HCT116 (cell line): ENCODE results near the gene SPAG4. TPM values are rescaled to one million over a fixed set of nuclear protein-coding genes. Genes with fewer than 3 reads are reported as not detected.

Experiments
- ATAC-seq: fragments of 200-7000 bp; cut with Tn5 transposase; 2 replicates; pipeline ENCODE4 v1.9.1; 2020; ENCODE audit warnings: mild to moderate bottlenecking, moderate library complexity
- BruUV-seq: library from RNA; stranded (reverse); fragments of 400-500 nt; replicated peaks from 2 replicates; lab custom pipeline; 2021; lab: Mats Ljungman, UMichigan
- CTCF ChIA-PET: fragments of 300-600 bp; sonication (Branson Sonifier 250); formaldehyde crosslinking; loops from one replicate; lab custom pipeline; 2021; ENCODE audit warnings: antibody characterized with exemption; lab: Charles Lee
- POLR2A ChIA-PET: fragments of 300-600, 350-600 bp; sonication (Branson Sonifier 250); formaldehyde crosslinking; loops from one replicate; lab custom pipeline; 2021; ENCODE audit warnings: antibody characterized with exemption; lab: Charles Lee
- RAD21 ChIA-PET, 2 experiments: fragments of 300-600 bp; sonication (Branson Sonifier 250); formaldehyde crosslinking; loops; one replicate each; lab custom pipeline; 2023; ENCODE audit warnings: low total read pairs in 2 of 2; ENCODE audit not compliant: uncharacterized antibody in 2 of 2, unreplicated experiment in 2 of 2, low non-redundant PET in 1 of 2; lab: Charles Lee
- DNase-seq: peaks from one replicate; pipeline ENCODE4 v3.0.0-alpha.2; 2010; ENCODE audit warnings: low read depth, low spot score
- H2AFZ ChIP-seq: fragments of 200-600 bp; shearing (Covaris generic), sonication (generic); 2 replicates; pipeline ENCODE4 v1.6.1; 2017; ENCODE audit warnings: low read depth, mixed run types, mixed read lengths, antibody characterized with exemption, low read length; ENCODE audit not compliant: poor library complexity, severe bottlenecking
- H3K27ac ChIP-seq: 2 replicates; pipeline ENCODE4 v1.5.1; 2012; ENCODE audit warnings: low read depth, low read length
- H3K27me3 ChIP-seq: fragments of 200-600 bp; sonication (generic); 2 replicates; pipeline ENCODE4 v1.6.1; 2016; ENCODE audit warnings: mixed run types, low read length, mixed read lengths; ENCODE audit not compliant: insufficient read depth
- H3K36me3 ChIP-seq, 2 experiments: fragments of 200-500 bp in 1 of 2; fragments of 200-600 bp in 1 of 2; sonication (Bioruptor generic) in 1 of 2; sonication (generic) in 1 of 2; 2 replicates each; pipeline versions ENCODE4 v1.5.1 to v1.6.1; 2014 to 2016; ENCODE audit warnings: low read length in 2 of 2, inconsistent platforms in 1 of 2, mixed read lengths in 1 of 2, mixed run types in 1 of 2; ENCODE audit not compliant: insufficient read depth in 2 of 2, control insufficient read depth in 1 of 2
- H3K4me1 ChIP-seq, 2 experiments: fragments of 200-600 bp in 1 of 2; sonication (generic) in 1 of 2; 2 replicates each; pipeline versions ENCODE4 v1.5.1 to v1.6.1; 2012 to 2017; ENCODE audit warnings: low read length in 2 of 2, inconsistent platforms in 1 of 2, mild to moderate bottlenecking in 1 of 2, mixed read lengths in 1 of 2, mixed run types in 1 of 2, moderate library complexity in 1 of 2; ENCODE audit not compliant: insufficient read depth in 2 of 2, control insufficient read depth in 1 of 2
- H3K4me2 ChIP-seq: fragments of 200-600 bp; sonication (generic); 2 replicates; pipeline ENCODE4 v1.6.1; 2017; ENCODE audit warnings: mixed run types, low read length, mixed read lengths
- H3K4me3 ChIP-seq, 2 experiments: fragments of 200-600 bp in 1 of 2; sonication (generic) in 1 of 2; replicated peaks in 1 of 2; 2 replicates each; pipeline ENCODE4 v1.5.1; 2011 to 2016; ENCODE audit warnings: low read length in 2 of 2, control low read depth in 1 of 2, low read depth in 1 of 2, mild to moderate bottlenecking in 1 of 2, mixed read lengths in 1 of 2, mixed run types in 1 of 2
- H3K79me2 ChIP-seq: fragments of 200-600 bp; sonication (generic); 2 replicates; pipeline ENCODE4 v1.6.1; 2017; ENCODE audit warnings: mild to moderate bottlenecking, mixed run types, low read length, moderate library complexity, mixed read lengths; ENCODE audit not compliant: insufficient read depth
- H3K9ac ChIP-seq: fragments of 200-600 bp; sonication (generic); 2 replicates; pipeline ENCODE4 v1.6.1; 2016; ENCODE audit warnings: low read length, mixed read lengths
- H3K9me2 ChIP-seq: fragments of 200-600 bp; sonication (generic), shearing (Covaris generic); 2 replicates; pipeline ENCODE4 v1.6.1; 2017; ENCODE audit warnings: mixed run types, mild to moderate bottlenecking, moderate library complexity; ENCODE audit not compliant: insufficient read depth
- H3K9me3 ChIP-seq, 2 experiments: fragments of 200-500 bp in 1 of 2; fragments of 200-600 bp in 1 of 2; sonication (Bioruptor generic) in 1 of 2; sonication (generic) in 1 of 2; 2 replicates each; pipeline ENCODE4 v1.6.1; 2014 to 2017; ENCODE audit warnings: low read length in 2 of 2, mixed read lengths in 2 of 2, inconsistent platforms in 1 of 2, low read depth in 1 of 2, mild to moderate bottlenecking in 1 of 2, mixed run types in 1 of 2, moderate library complexity in 1 of 2; ENCODE audit not compliant: control insufficient read depth in 1 of 2, insufficient read depth in 1 of 2
- H4K20me1 ChIP-seq: fragments of 200-600 bp; sonication (generic), shearing (Covaris generic); 2 replicates; pipeline ENCODE4 v1.6.1; 2017; ENCODE audit warnings: mixed run types, mild to moderate bottlenecking, moderate library complexity; ENCODE audit not compliant: insufficient read depth
- CBX3 ChIP-seq: IDR thresholded peaks from 2 replicates; pipeline ENCODE4 v1.6.1; 2012; ENCODE audit warnings: low read depth
- EGR1 ChIP-seq: IDR thresholded peaks from 2 replicates; pipeline ENCODE4 v1.6.1; 2012; ENCODE audit warnings: low read depth
- ELF1 ChIP-seq: IDR thresholded peaks from 2 replicates; pipeline ENCODE4 v1.6.1; 2012; ENCODE audit warnings: low read depth, borderline replicate concordance
- EZH2 ChIP-seq: fragments of 200-600 bp; sonication (generic); IDR thresholded peaks from 2 replicates; pipeline ENCODE4 v1.6.1; 2017; ENCODE audit warnings: antibody characterized with exemption, mixed run types
- EZH2phosphoT487 ChIP-seq: fragments of 200-600 bp; IDR thresholded peaks from 2 replicates; pipeline ENCODE4 v1.6.1; 2018; ENCODE audit warnings: antibody characterized with exemption, borderline replicate concordance
- POLR2AphosphoS5 ChIP-seq: IDR thresholded peaks from 2 replicates; pipeline ENCODE4 v1.6.1; 2011; ENCODE audit warnings: mild to moderate bottlenecking, low read depth, low read length, moderate library complexity
- RAD21 ChIP-seq: IDR thresholded peaks from 2 replicates; pipeline ENCODE4 v1.6.1; 2012; ENCODE audit warnings: low read depth, mild to moderate bottlenecking
- REST ChIP-seq: IDR thresholded peaks from 2 replicates; pipeline ENCODE4 v1.6.1; 2012; ENCODE audit warnings: low read depth
- SIN3A ChIP-seq: IDR thresholded peaks from 2 replicates; pipeline ENCODE4 v1.6.1; 2012; ENCODE audit warnings: low read depth
- SRF ChIP-seq: IDR thresholded peaks from 2 replicates; pipeline ENCODE4 v1.6.1; 2012; ENCODE audit warnings: low read depth
- ZBTB33 ChIP-seq: IDR thresholded peaks from 2 replicates; pipeline ENCODE4 v1.6.1; 2011; ENCODE audit warnings: mild to moderate bottlenecking, low read length, moderate library complexity; ENCODE audit not compliant: insufficient replicate concordance; ENCODE audit errors: extremely low read depth
- ZFX ChIP-seq: fragments of 450-650 bp; IDR thresholded peaks from 2 replicates; pipeline ENCODE4 v1.6.1; 2017
- intact Hi-C: fragments of 100-400 bp; cut with micrococcal nuclease; formaldehyde crosslinking; loops from 2 replicates; pipeline ENCODE4 v1.10.0; 2022
- total RNA-seq: library from RNA; stranded (reverse); gene quantifications from one replicate; pipeline ENCODE4 v1.2.1, GENCODE V29; 2021; ENCODE audit not compliant: unreplicated experiment
- TF ChIP-seq, protein P1 (sequence below), 3 experiments: fragments of 200-600 bp in 1 of 3; sonication (generic) in 1 of 3; IDR thresholded peaks in 2 of 3; conservative IDR thresholded peaks in 1 of 3; 2 replicates each; pipeline ENCODE4 v1.5.1; 2012 to 2017; ENCODE audit warnings: low read depth in 2 of 3, low read length in 2 of 3, antibody characterized with exemption in 1 of 3, borderline replicate concordance in 1 of 3, control low read depth in 1 of 3, mild to moderate bottlenecking in 1 of 3, mixed read lengths in 1 of 3, mixed run types in 1 of 3, moderate library complexity in 1 of 3; ENCODE audit not compliant: insufficient read depth in 1 of 3
- TF ChIP-seq, protein P2 (sequence below): IDR thresholded peaks from 2 replicates; pipeline ENCODE4 v1.6.1; 2012

Gene SPAG4
- total RNA-seq, 1 experiment from 2014 or later, result 6.2 TPM

DNA sequence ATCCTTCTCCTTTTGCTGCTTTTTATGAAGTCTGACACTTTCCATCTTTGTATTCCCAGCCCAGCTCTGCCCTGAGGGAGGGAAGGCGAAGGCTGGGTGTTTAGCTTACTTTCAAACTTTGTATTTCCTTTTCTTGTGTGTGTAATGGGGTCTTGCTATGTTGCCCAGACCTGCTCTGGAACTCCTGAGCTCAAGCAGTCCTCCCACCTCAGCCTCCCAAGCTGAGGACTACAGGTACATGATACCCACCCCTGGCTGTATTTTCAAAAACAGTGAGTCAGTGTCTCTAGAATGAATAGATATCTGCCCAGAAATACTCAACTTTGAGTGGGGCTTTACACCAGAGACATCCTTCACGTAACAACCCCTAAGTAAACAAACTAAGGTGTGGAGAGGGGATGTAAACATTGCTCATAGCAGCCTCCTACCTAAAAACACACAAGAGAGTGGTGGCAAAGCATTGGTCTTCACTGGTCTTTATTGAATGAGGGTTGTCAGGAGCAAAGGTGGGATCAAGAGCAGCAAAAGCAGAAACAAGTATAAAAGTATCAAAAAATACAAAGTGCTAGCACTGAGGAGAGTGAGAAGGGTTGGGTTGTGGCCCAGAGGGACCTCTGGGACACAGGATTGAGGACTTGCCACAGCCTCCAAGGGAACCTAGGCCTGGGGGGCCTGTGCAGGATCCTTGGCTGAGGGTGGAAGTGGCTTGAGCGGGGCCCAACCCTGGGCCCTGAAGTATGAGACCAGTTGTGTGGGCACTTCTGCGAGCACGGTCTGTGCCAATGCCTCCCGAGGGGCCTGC is 10.2 kb downstream of the SPAG4 start:
- Histone ChIP-seq H3K27ac (no peak overlapping the region), H3K4me2 (no peak overlapping the region), H3K79me2 (no peaks in the 10 kb centered on the region), H3K4me1 (no peaks in the 10 kb centered on the region), H3K9ac (no peak overlapping the region), H3K9me2 (no peaks in the 10 kb centered on the region), H3K36me3 (peaks cover 34 to 35% of the 10 kb centered on the region in 2 experiments; a peak in 3 of 4 replicates), H4K20me1 (no peaks in the 10 kb centered on the region), H3K9me3 (no peaks in the 10 kb centered on the region), H2AFZ (no peak overlapping the region), H3K4me3 (no peak overlapping the region)
- intact Hi-C loops, result no loop called here
- BruUV-seq, result no TSS peak
- no peak for DNase-seq
- ChIA-PET CTCF (no interaction called here), POLR2A (no interaction called here), RAD21 (no interaction called here)
- ATAC-seq, result no peak
- TF ChIP-seq RAD21 (no peak), REST (no peak), EGR1 (no peak), ZBTB33 (no peak), SIN3A (no peak), CBX3 (no peak), ZFX (no peak), ELF1 (no peak), POLR2AphosphoS5 (no peak), EZH2 (no peak), SRF (no peak), EZH2phosphoT487 (no peak)
- TF ChIP-seq, protein P1, sequence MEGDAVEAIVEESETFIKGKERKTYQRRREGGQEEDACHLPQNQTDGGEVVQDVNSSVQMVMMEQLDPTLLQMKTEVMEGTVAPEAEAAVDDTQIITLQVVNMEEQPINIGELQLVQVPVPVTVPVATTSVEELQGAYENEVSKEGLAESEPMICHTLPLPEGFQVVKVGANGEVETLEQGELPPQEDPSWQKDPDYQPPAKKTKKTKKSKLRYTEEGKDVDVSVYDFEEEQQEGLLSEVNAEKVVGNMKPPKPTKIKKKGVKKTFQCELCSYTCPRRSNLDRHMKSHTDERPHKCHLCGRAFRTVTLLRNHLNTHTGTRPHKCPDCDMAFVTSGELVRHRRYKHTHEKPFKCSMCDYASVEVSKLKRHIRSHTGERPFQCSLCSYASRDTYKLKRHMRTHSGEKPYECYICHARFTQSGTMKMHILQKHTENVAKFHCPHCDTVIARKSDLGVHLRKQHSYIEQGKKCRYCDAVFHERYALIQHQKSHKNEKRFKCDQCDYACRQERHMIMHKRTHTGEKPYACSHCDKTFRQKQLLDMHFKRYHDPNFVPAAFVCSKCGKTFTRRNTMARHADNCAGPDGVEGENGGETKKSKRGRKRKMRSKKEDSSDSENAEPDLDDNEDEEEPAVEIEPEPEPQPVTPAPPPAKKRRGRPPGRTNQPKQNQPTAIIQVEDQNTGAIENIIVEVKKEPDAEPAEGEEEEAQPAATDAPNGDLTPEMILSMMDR (IDR thresholded peaks at IDR 0.05 in 2 of 3, conservative IDR thresholded peaks at IDR 0.05 in 1 of 3; ENCODE audit: borderline replicate concordance in 1 of 3, insufficient read depth in 1 of 3, low read depth in 2 of 3, low read length in 2 of 3), result no peak
- TF ChIP-seq, protein P2, sequence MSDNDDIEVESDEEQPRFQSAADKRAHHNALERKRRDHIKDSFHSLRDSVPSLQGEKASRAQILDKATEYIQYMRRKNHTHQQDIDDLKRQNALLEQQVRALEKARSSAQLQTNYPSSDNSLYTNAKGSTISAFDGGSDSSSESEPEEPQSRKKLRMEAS, result no peak
- TF ChIP-seq, all 23 proteins: peak for 0
- H3K27me3 ChIP-seq, result no peaks in the 10 kb centered on the region
